HepG2 (cell line): Measurements from ENCODE around the gene MAN2A2. TPM values are rescaled to one million over a fixed set of nuclear protein-coding genes. Genes with fewer than 3 reads are reported as not detected.

Experiments used
- ATAC-seq: fragments of 200-7000 bp; cut with Tn5 transposase; 3 replicates; pipeline ENCODE4 v1.9.1; 2020; ENCODE audit warnings: mild to moderate bottlenecking, moderate library complexity
- BruUV-seq: library from RNA; stranded (reverse); fragments of 400-500 nt; replicated peaks from 2 replicates; lab custom pipeline; 2021; lab: Mats Ljungman, UMichigan
- CTCF ChIA-PET: fragments of 300-600 bp; formaldehyde crosslinking; extraction: SDS; loops from one replicate; lab custom pipeline; 2021; ENCODE audit warnings: low total read pairs, inconsistent platforms, low intra/inter-chr PET ratio; lab: Yijun Ruan, JAX
- POLR2A ChIA-PET: fragments of 350-600 bp; sonication (Branson Sonifier 250); formaldehyde crosslinking; loops from one replicate; lab custom pipeline; 2020; ENCODE audit warnings: antibody characterized with exemption, inconsistent platforms; lab: Yijun Ruan, JAX
- DNase-seq: peaks from one replicate; pipeline ENCODE4 v3.0.0-alpha.2; 2015; ENCODE audit warnings: low spot score
- FAIRE-seq: peaks from 3 replicates; lab custom pipeline; 2011; peaks lifted over from hg19 to GRCh38; lab: Jason Lieb, UNC
- H2AFZ ChIP-seq: one replicate; pipeline ENCODE4 v1.6.1; 2011; ENCODE audit warnings: low read length, inconsistent platforms
- H3K27ac ChIP-seq: fragments of 300-600 bp; 3 replicates; pipeline ENCODE4 v1.8.0; 2011; ENCODE audit warnings: mixed run types, mild to moderate bottlenecking, mixed read lengths, low read length, inconsistent platforms; ENCODE audit not compliant: insufficient read depth; ENCODE audit errors: extremely low read length
- H3K27me3 ChIP-seq, 2 experiments: fragments of 200-600 bp in 1 of 2; 2 replicates in 1 of 2; 3 replicates in 1 of 2; pipeline versions ENCODE4 v1.6.0 to v1.8.0; 2011; ENCODE audit warnings: low read length in 2 of 2, mild to moderate bottlenecking in 2 of 2, moderate library complexity in 2 of 2, inconsistent platforms in 1 of 2; ENCODE audit not compliant: insufficient read depth in 2 of 2, control insufficient read depth in 1 of 2
- H3K36me3 ChIP-seq, 2 experiments: fragments of 200-600 bp in 1 of 2; replicated peaks in 1 of 2; 2 replicates in 1 of 2; 3 replicates in 1 of 2; pipeline versions ENCODE4 v1.5.1 to v1.8.0; 2011; ENCODE audit warnings: low read length in 2 of 2, inconsistent platforms in 1 of 2; ENCODE audit not compliant: insufficient read depth in 2 of 2, control insufficient read depth in 1 of 2
- H3K4me1 ChIP-seq: 2 replicates; pipeline ENCODE4 v1.5.1; 2012; ENCODE audit warnings: low read length, inconsistent platforms; ENCODE audit not compliant: insufficient read depth
- H3K4me2 ChIP-seq: 2 replicates; pipeline ENCODE4 v1.6.0; 2011; ENCODE audit warnings: low read depth, low read length, inconsistent platforms
- H3K4me3 ChIP-seq, 3 experiments: fragments of 200-600 bp in 1 of 3; sonication (generic), shearing (Covaris generic) in 1 of 3; replicated peaks in 1 of 3; 2 replicates each; pipeline ENCODE4 v1.5.1; 2011 to 2016; ENCODE audit warnings: low read length in 3 of 3, inconsistent platforms in 2 of 3, low read depth in 2 of 3, mild to moderate bottlenecking in 2 of 3, control low read depth in 1 of 3, mixed read lengths in 1 of 3; ENCODE audit not compliant: insufficient read depth in 1 of 3
- H3K79me2 ChIP-seq: one replicate; pipeline ENCODE4 v1.6.1; 2011; ENCODE audit warnings: low read length, inconsistent platforms; ENCODE audit not compliant: insufficient read depth
- H3K9ac ChIP-seq: 2 replicates; pipeline ENCODE4 v1.6.0; 2011; ENCODE audit warnings: mild to moderate bottlenecking, low read depth, low read length, inconsistent platforms; ENCODE audit not compliant: insufficient read depth
- H3K9me3 ChIP-seq: 2 replicates; pipeline ENCODE4 v1.5.1; 2012; ENCODE audit warnings: mild to moderate bottlenecking, low read length
- H4K20me1 ChIP-seq: 2 replicates; pipeline ENCODE4 v1.6.0; 2011; ENCODE audit warnings: inconsistent platforms, mild to moderate bottlenecking, low read length, moderate library complexity; ENCODE audit not compliant: insufficient read depth
- ATRX ChIP-seq: sonication (generic); formaldehyde crosslinking; IDR thresholded peaks from 2 replicates; pipeline ENCODE4 v1.4.0; 2020; ENCODE audit warnings: missing genetic modification reagents, borderline replicate concordance
- HES4 ChIP-seq: sonication (generic); formaldehyde crosslinking; IDR thresholded peaks from 2 replicates; pipeline ENCODE4 v1.9.0; 2021; ENCODE audit warnings: mild to moderate bottlenecking, missing genetic modification reagents, borderline replicate concordance
- HMG20B ChIP-seq: conservative IDR thresholded peaks from 2 replicates; pipeline ENCODE4 v1.6.1; 2016; ENCODE audit warnings: missing genetic modification reagents, missing compliant biosample characterization
- SRY ChIP-seq: sonication (generic); formaldehyde crosslinking; IDR thresholded peaks from 2 replicates; pipeline ENCODE4 v1.8.0; 2022; ENCODE audit warnings: mild to moderate bottlenecking, missing genetic modification reagents
- ZNF274 ChIP-seq: sonication (generic); formaldehyde crosslinking; IDR thresholded peaks from 2 replicates; pipeline ENCODE4 v1.5.1; 2020; ENCODE audit warnings: mild to moderate bottlenecking, missing genetic modification reagents
- ZNF441 ChIP-seq: sonication (generic); formaldehyde crosslinking; IDR thresholded peaks from 2 replicates; pipeline ENCODE4 v1.7.0; 2021; ENCODE audit warnings: missing genetic modification reagents, borderline replicate concordance
- ZNF775 ChIP-seq: sonication (generic); formaldehyde crosslinking; IDR thresholded peaks from 2 replicates; pipeline ENCODE4 v1.4.0; 2020; ENCODE audit warnings: missing genetic modification reagents, mild to moderate bottlenecking, moderate library complexity, borderline replicate concordance
- ZNF883 ChIP-seq: sonication (generic); formaldehyde crosslinking; IDR thresholded peaks from 2 replicates; pipeline ENCODE4 v1.5.1; 2020; ENCODE audit warnings: mild to moderate bottlenecking, missing genetic modification reagents; ENCODE audit errors: not compliant biosample characterization
- WGBS: methylation state at CpG from one replicate; pipeline ENCODE4 v1.1.6; 2017; ENCODE audit warnings: low lambda C conversion rate; 5-methylcytosine and 5-hydroxymethylcytosine counted together
- in situ Hi-C: cut with HindIII; loops from 2 replicates; pipeline ENCODE4 v1.10.0; 2017; ENCODE audit warnings: low pct_unique_long_range_greater_than_20kb; ENCODE audit not compliant: extremely low pct_ligation_motif_present
- intact Hi-C: fragments of 100-400 bp; cut with micrococcal nuclease; formaldehyde crosslinking; loops from one replicate; pipeline ENCODE4 v1.10.0; 2022; ENCODE audit not compliant: unreplicated experiment
- polyA plus RNA-seq, 8 experiments: library from polyadenylated mRNA; depleted of rRNA in 3 of 8; stranded (reverse) in 7 of 8; unstranded in 1 of 8; fragments of >200 nt; fragmentation: Illumina TruSeq in 4 of 8; extraction: Trizol in 4 of 8; gene quantifications; 2 replicates each; pipeline versions ENCODE4 v1.2.1 to v1.2.3, GENCODE V29; 2011 to 2016; ENCODE audit warnings: low read depth in 4 of 8, missing spikeins in 1 of 8, mixed read lengths in 1 of 8; ENCODE audit not compliant: insufficient read depth in 1 of 8
- total RNA-seq, 5 experiments: library from RNA; depleted of rRNA; stranded (reverse); fragments of >200 nt; fragmentation: Illumina TruSeq; extraction: Trizol; gene quantifications; 2 replicates each; pipeline ENCODE4 v1.2.3, GENCODE V29; 2016; ENCODE audit warnings: low read depth in 1 of 5
- TF ChIP-seq, protein P1 (sequence below): sonication (generic); formaldehyde crosslinking; conservative IDR thresholded peaks from 2 replicates; pipeline ENCODE4 v1.4.0; 2020; ENCODE audit warnings: missing genetic modification reagents
- TF ChIP-seq, protein P2 (sequence below): sonication (generic); formaldehyde crosslinking; conservative IDR thresholded peaks from 2 replicates; pipeline ENCODE4 v1.5.0; 2020; ENCODE audit warnings: missing genetic modification reagents
- TF ChIP-seq, protein P3 (sequence below): sonication (generic); formaldehyde crosslinking; IDR thresholded peaks from 2 replicates; pipeline ENCODE4 v1.4.0; 2020; ENCODE audit warnings: missing genetic modification reagents, mild to moderate bottlenecking, borderline replicate concordance
- TF ChIP-seq, protein P4 (sequence below): sonication (generic); formaldehyde crosslinking; IDR thresholded peaks from 2 replicates; pipeline ENCODE4 v1.4.0; 2020; ENCODE audit warnings: low read depth, missing genetic modification reagents

The MAN2A2 gene
- total and polyA plus RNA-seq, 2 of the 13 experiments (the other 11 are each of a cell fraction or from before 2014, with no cell fraction given), result 17.5 to 51.5 TPM

DNA sequence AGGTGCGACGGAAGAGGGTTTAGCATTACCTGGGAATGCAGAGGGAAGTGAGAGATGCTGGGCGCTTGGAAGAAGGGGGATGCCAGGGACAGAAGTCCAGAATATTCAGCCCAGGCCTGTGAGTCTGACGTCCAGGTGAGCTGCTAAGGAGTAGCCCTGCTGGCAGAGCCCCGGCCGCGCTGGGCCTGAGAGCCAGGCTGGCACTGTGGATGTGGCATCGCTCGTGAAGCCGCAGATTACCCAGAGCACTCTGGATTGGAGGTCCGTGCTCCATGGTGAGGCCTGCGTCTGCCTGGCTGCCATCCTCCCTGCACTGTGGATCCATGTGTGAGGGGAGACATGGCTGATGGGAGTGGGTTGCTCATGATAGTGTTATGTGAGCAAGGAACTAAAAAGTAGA is 14.5 kb downstream of the MAN2A2 start:
- Histone ChIP-seq H3K4me1 (peaks cover 7% of the 10 kb centered on the region), H3K36me3 (peaks cover 32 to 74% of the 10 kb centered on the region in 2 experiments; a peak in 4 of 5 replicates), H3K27ac (no peak overlapping the region), H3K9ac (no peak overlapping the region), H4K20me1 (no peaks in the 10 kb centered on the region), H3K27me3 (no peaks in the 10 kb centered on the region), H3K79me2 (no peaks in the 10 kb centered on the region), H3K9me3 (no peaks in the 10 kb centered on the region), H3K4me3 (no peak overlapping the region), H2AFZ (no peak overlapping the region), H3K4me2 (no peak overlapping the region)
- intact Hi-C loops, result no loop called here
- DNase-seq (no peak), ATAC-seq (no peak), FAIRE-seq (no peak)
- 99% methylated on average over 6 of the region's 12 CpGs for WGBS
- ChIA-PET CTCF (no interaction called here), POLR2A (no interaction called here)
- no TSS peak for BruUV-seq
- in situ Hi-C loops, result no loop called here
- no peak for TF ChIP-seq ATRX
- TF ChIP-seq, protein P1, sequence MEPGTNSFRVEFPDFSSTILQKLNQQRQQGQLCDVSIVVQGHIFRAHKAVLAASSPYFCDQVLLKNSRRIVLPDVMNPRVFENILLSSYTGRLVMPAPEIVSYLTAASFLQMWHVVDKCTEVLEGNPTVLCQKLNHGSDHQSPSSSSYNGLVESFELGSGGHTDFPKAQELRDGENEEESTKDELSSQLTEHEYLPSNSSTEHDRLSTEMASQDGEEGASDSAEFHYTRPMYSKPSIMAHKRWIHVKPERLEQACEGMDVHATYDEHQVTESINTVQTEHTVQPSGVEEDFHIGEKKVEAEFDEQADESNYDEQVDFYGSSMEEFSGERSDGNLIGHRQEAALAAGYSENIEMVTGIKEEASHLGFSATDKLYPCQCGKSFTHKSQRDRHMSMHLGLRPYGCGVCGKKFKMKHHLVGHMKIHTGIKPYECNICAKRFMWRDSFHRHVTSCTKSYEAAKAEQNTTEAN (CRISPR knock-in tag), result no peak
- TF ChIP-seq, protein P2, sequence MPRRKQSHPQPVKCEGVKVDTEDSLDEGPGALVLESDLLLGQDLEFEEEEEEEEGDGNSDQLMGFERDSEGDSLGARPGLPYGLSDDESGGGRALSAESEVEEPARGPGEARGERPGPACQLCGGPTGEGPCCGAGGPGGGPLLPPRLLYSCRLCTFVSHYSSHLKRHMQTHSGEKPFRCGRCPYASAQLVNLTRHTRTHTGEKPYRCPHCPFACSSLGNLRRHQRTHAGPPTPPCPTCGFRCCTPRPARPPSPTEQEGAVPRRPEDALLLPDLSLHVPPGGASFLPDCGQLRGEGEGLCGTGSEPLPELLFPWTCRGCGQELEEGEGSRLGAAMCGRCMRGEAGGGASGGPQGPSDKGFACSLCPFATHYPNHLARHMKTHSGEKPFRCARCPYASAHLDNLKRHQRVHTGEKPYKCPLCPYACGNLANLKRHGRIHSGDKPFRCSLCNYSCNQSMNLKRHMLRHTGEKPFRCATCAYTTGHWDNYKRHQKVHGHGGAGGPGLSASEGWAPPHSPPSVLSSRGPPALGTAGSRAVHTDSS, result no peak
- no peak for TF ChIP-seq SRY (CRISPR knock-in tag)
- TF ChIP-seq, protein P3, sequence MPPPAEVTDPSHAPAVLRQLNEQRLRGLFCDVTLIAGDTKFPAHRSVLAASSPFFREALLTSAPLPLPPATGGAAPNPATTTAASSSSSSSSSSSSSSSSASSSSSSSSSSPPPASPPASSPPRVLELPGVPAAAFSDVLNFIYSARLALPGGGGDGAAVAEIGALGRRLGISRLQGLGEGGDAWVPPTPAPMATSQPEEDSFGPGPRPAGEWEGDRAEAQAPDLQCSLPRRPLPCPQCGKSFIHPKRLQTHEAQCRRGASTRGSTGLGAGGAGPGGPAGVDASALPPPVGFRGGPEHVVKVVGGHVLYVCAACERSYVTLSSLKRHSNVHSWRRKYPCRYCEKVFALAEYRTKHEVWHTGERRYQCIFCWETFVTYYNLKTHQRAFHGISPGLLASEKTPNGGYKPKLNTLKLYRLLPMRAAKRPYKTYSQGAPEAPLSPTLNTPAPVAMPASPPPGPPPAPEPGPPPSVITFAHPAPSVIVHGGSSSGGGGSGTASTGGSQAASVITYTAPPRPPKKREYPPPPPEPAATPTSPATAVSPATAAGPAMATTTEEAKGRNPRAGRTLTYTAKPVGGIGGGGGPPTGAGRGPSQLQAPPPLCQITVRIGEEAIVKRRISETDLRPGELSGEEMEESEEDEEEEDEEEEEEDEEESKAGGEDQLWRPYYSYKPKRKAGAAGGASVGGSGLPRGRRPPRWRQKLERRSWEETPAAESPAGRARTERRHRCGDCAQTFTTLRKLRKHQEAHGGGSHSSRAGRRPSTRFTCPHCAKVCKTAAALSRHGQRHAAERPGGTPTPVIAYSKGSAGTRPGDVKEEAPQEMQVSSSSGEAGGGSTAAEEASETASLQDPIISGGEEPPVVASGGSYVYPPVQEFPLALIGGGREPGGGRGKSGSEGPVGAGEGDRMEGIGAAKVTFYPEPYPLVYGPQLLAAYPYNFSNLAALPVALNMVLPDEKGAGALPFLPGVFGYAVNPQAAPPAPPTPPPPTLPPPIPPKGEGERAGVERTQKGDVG (CRISPR knock-in tag), result no peak
- TF ChIP-seq, protein P4, sequence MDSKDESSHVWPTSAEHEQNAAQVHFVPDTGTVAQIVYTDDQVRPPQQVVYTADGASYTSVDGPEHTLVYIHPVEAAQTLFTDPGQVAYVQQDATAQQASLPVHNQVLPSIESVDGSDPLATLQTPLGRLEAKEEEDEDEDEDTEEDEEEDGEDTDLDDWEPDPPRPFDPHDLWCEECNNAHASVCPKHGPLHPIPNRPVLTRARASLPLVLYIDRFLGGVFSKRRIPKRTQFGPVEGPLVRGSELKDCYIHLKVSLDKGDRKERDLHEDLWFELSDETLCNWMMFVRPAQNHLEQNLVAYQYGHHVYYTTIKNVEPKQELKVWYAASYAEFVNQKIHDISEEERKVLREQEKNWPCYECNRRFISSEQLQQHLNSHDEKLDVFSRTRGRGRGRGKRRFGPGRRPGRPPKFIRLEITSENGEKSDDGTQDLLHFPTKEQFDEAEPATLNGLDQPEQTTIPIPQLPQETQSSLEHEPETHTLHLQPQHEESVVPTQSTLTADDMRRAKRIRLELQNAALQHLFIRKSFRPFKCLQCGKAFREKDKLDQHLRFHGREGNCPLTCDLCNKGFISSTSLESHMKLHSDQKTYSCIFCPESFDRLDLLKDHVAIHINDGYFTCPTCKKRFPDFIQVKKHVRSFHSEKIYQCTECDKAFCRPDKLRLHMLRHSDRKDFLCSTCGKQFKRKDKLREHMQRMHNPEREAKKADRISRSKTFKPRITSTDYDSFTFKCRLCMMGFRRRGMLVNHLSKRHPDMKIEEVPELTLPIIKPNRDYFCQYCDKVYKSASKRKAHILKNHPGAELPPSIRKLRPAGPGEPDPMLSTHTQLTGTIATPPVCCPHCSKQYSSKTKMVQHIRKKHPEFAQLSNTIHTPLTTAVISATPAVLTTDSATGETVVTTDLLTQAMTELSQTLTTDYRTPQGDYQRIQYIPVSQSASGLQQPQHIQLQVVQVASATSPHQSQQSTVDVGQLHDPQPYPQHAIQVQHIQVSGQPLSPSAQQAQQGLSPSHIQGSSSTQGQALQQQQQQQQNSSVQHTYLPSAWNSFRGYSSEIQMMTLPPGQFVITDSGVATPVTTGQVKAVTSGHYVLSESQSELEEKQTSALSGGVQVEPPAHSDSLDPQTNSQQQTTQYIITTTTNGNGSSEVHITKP (CRISPR knock-in tag), result no peak
- TF ChIP-seq ZNF441, result no peak
- no peak for TF ChIP-seq ZNF274 (CRISPR knock-in tag)
- TF ChIP-seq ZNF775 (CRISPR knock-in tag), result no peak
- TF ChIP-seq HMG20B (CRISPR knock-in tag), result no peak
- TF ChIP-seq ZNF883 (CRISPR knock-in tag), result no peak
- TF ChIP-seq HES4 (CRISPR knock-in tag), result no peak
